Activated CD4-positive, alpha-beta T cell treated with anti-CD3 and anti-CD28 coated beads for 36 hours (primary cell): ENCODE results near the gene DOCK9. TPM values are rescaled to one million over a fixed set of nuclear protein-coding genes. Genes with fewer than 3 reads are reported as not detected.

Experiments
- ATAC-seq: fragments of 200-7000 bp; cut with Tn5 transposase; one replicate; pipeline ENCODE4 v1.10.0; 2021; ENCODE audit warnings: mild to moderate bottlenecking, moderate library complexity
- CTCF ChIA-PET: fragments of 350-600 bp; sonication (Branson Sonifier 250); formaldehyde crosslinking; loops from one replicate; lab custom pipeline; 2021; ENCODE audit warnings: antibody characterized with exemption; lab: Charles Lee
- POLR2A ChIA-PET: fragments of 350-600 bp; sonication (Branson Sonifier 250); formaldehyde crosslinking; loops from one replicate; lab custom pipeline; 2021; ENCODE audit warnings: antibody characterized with exemption, inconsistent platforms; lab: Charles Lee
- DNase-seq: peaks from one replicate; pipeline ENCODE4 v3.0.0-alpha.2; 2020
- H3K27ac Mint-ChIP-seq: one replicate; pipeline ENCODE4 v1.8.0; 2021; ENCODE audit warnings: mixed read lengths
- H3K27me3 Mint-ChIP-seq: one replicate; pipeline ENCODE4 v1.8.0; 2021; ENCODE audit warnings: mixed read lengths
- H3K36me3 Mint-ChIP-seq: one replicate; pipeline ENCODE4 v1.8.0; 2021; ENCODE audit warnings: low read depth, mixed read lengths
- H3K4me1 Mint-ChIP-seq: one replicate; pipeline ENCODE4 v1.8.0; 2021; ENCODE audit warnings: mixed read lengths
- H3K4me3 Mint-ChIP-seq: one replicate; pipeline ENCODE4 v1.8.0; 2021; ENCODE audit warnings: mild to moderate bottlenecking, moderate library complexity, mixed read lengths
- H3K9me3 Mint-ChIP-seq: one replicate; pipeline ENCODE4 v1.8.0; 2021; ENCODE audit warnings: low read depth, mixed read lengths
- intact Hi-C, 2 experiments: fragments of 100-400 bp; cut with DNase I in 1 of 2; cut with micrococcal nuclease in 1 of 2; formaldehyde crosslinking; loops; one replicate each; pipeline versions ENCODE4 v1.14.2 to v1.15.1; 2022 to 2024; cut with DNase I, micrococcal nuclease
- total RNA-seq, 2 experiments: library from RNA; stranded (reverse); gene quantifications; one replicate each; pipeline ENCODE4 v1.2.3, GENCODE V29; 2021

DOCK9 gene
- total RNA-seq, 2 experiments from 2014 or later = 36.0 to 42.6 TPM

DNA sequence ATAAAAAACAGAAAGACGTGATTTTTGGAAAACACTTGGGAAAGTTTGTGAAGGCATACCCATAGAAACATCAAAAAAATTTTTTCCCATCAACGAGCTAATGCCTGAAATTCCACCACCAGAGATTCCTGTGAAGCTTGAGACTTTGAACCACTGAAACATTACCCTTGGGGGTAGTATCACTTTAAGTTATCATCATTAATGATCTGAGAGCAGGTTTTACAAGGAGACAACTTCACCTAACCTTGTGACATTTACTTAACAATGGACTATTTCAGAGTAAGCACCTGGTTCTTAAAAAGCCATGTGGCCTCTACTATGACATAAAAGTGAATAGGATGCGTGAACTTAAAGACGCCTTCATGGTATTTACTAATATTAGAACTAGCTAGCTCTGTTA lies 51.9 kb downstream of the DOCK9 start:
- H3K9me3 Mint-ChIP-seq = no peaks in the 10 kb centered on the region
- no peaks in the 10 kb centered on the region for H3K27me3 Mint-ChIP-seq
- DNase-seq (no peak), ATAC-seq (no peak)
- POLR2A ChIA-PET = no interaction called here
- no peak overlapping the region for H3K27ac Mint-ChIP-seq
- peaks cover 29% of the 10 kb centered on the region for H3K36me3 Mint-ChIP-seq
- H3K4me1 Mint-ChIP-seq = peaks cover 14% of the 10 kb centered on the region
- CTCF ChIA-PET = no interaction called here
- no peak overlapping the region for H3K4me3 Mint-ChIP-seq
- intact Hi-C loops = no loop called here

DNA sequence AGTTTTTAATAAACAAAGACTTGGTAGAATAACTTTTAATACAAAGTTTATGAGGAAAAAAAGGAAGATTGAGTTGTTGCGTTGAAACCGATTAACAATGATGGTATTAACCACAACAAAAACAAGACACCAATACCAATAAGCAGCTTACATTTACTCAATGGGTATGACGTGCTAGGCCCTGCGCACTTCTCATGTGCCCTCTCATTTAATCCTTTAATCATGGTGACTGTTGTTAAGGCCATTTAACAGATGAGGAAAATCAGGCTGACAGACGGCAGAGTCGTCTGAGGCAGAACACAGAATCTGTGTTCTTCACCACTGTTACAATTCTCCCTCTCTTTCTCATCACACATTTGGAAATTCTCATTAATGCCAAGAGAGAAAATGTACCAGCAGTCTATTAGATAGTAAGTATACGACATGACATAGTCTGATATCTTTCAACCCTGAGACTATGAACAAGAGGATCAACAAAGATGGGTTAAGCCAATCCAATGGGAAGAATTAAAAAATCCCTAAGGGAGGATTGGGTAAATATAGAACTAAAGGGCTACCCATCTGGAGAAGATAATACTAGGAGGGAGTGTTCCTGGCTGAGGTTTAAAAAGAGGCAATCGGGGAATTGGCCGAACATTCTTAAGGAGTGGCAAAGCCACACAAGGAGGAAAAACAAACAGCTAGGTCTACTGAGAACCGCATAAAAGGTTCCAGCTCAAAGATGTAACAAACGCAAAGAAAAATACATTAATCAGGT lies 54.0 kb downstream of the DOCK9 start:
- H3K9me3 Mint-ChIP-seq = no peaks in the 10 kb centered on the region
- H3K36me3 Mint-ChIP-seq = peaks cover 37% of the 10 kb centered on the region
- no peak overlapping the region for H3K4me3 Mint-ChIP-seq
- POLR2A ChIA-PET = no interaction called here
- DNase-seq = no peak
- CTCF ChIA-PET = interaction anchor here (1.0 kb wide), 1 partner anchor 31 kb away, joined by 3 read pairs; no protein-coding TSS in a partner anchor
- intact Hi-C loops = no loop called here
- ATAC-seq = no peak
- no peaks in the 10 kb centered on the region for H3K27me3 Mint-ChIP-seq
- peaks cover 23% of the 10 kb centered on the region for H3K4me1 Mint-ChIP-seq
- no peak overlapping the region for H3K27ac Mint-ChIP-seq

DNA sequence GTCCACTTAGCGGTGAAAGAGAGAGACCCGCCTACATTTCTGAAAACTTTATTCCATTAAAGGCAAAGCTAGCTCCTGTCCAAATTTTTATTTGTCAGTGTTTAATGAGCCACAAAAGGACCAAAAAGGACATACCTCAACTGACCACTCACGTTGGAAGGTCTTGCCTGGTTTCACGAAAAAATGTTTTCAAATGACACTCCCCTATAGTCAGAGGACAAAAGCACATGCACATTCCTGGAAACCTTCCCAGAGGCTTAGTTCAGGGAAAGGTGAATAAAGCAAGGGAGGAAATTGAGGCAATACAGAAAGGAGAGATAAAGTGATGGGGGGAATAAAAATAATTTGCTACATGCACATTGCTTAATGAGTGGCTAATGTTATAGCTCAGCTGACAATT lies 55.6 kb downstream of the DOCK9 start:
- Mint-ChIP-seq H3K36me3 (peaks cover 39% of the 10 kb centered on the region), H3K4me1 (peaks cover 33% of the 10 kb centered on the region), H3K9me3 (no peaks in the 10 kb centered on the region), H3K4me3 (no peak overlapping the region), H3K27ac (no peak overlapping the region), H3K27me3 (no peaks in the 10 kb centered on the region)
- no peak for ATAC-seq
- intact Hi-C loops = no loop called here
- DNase-seq = no peak
- POLR2A ChIA-PET = no interaction called here
- CTCF ChIA-PET = no interaction called here

DNA sequence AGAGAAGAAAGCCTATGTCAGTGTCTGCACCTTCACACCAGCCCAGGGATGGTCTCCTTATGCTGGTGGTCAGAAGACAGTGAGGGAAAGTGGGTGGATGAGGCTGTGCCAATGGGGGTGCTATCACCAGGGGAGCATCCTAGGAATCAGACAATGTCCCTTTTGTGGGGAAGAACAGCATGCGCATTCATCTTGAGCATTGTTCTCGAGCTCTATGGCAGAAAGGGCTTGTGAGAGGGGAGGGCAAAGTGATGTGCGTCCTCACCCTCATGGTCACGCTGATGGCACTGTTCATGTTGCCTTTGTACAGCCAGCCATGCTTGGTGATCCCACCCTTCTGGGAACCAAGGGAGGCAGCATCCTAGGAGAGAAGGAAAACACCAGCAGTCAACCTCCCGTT lies 56.1 kb downstream of the DOCK9 start:
- Mint-ChIP-seq H3K4me3 (no peak overlapping the region), H3K27me3 (no peaks in the 10 kb centered on the region), H3K4me1 (peaks cover 33% of the 10 kb centered on the region), H3K36me3 (peaks cover 39% of the 10 kb centered on the region), H3K9me3 (no peaks in the 10 kb centered on the region), H3K27ac (no peak overlapping the region)
- POLR2A ChIA-PET = no interaction called here
- CTCF ChIA-PET = no interaction called here
- DNase-seq = no peak
- intact Hi-C loops = no loop called here
- no peak for ATAC-seq

DNA sequence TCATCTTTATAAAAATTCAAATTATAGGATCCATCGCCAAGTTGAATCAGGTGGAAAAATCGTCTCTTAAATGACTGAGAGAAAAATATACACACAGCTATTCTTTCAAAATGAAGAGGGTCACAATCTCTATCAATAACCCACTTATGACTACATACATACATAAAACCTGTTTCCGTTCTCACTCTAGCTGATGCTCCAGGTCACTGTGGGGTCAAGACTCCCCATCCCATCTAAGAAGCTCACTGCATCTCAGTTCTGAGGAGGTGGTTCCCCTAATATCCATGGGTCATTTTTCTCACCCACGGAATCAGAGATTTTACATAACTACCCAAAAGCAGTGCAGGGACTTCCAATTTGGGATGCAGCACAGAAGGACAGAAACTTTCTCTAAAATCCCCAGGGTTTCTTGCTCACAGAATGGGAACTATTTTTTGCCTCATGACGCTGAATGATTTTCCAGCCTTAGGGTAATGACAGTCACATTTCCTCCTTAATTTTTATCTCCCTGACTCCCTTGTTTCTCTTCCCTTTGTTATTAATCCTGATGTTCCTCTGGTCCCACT lies 56.8 kb downstream of the DOCK9 start:
- DNase-seq (no peak), ATAC-seq (no peak)
- H3K27me3 Mint-ChIP-seq = no peaks in the 10 kb centered on the region
- intact Hi-C loops = no loop called here
- H3K27ac Mint-ChIP-seq = no peak overlapping the region
- H3K36me3 Mint-ChIP-seq = peaks cover 43% of the 10 kb centered on the region
- ChIA-PET POLR2A (no interaction called here), CTCF (interaction anchor here (0.7 to 1.3 kb wide), 2 partner anchors 113 to 674 kb away, joined by 3 to 4 read pairs; no protein-coding TSS in a partner anchor)
- H3K9me3 Mint-ChIP-seq = no peaks in the 10 kb centered on the region
- H3K4me3 Mint-ChIP-seq = no peak overlapping the region
- H3K4me1 Mint-ChIP-seq = peaks cover 33% of the 10 kb centered on the region

DNA sequence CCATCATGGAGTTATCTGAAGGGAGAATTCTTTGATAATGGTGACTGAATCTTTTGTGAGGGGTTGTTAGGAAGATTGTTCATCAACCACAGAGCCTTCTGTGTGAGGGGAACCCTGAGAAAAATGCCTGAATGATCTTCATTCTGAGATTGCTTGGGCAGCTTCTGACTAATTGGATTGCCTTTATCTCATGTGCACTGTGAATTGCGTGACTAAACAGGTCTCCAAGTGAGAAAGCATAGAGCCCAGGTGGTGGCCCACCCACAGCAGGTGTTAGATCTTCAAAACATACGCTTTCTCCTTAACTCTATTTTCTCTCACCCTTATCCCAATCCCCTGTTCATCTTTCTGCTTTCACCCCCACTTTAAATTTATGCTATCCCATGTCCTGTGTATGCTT lies 58.3 kb downstream of the DOCK9 start:
- intact Hi-C loops = loop anchor here in 1 of 2 experiments (5.0 kb wide), 1 partner anchor 78 kb away; no protein-coding TSS in a partner anchor
- POLR2A ChIA-PET = interaction anchor here (0.6 kb wide), 4 partner anchors 30 to 682 kb away, joined by 3 to 6 read pairs (median 4); no protein-coding TSS in a partner anchor
- H3K4me1 Mint-ChIP-seq = peaks cover 41% of the 10 kb centered on the region
- H3K36me3 Mint-ChIP-seq = peaks cover 50% of the 10 kb centered on the region
- no peak overlapping the region for H3K4me3 Mint-ChIP-seq
- CTCF ChIA-PET = interaction anchor here (1.1 to 1.8 kb wide), 3 partner anchors 9 to 40 kb away, joined by 3 to 9 read pairs (median 4); no protein-coding TSS in a partner anchor
- peak overlapping the region; percentile 44 for H3K27ac Mint-ChIP-seq
- H3K9me3 Mint-ChIP-seq = no peaks in the 10 kb centered on the region
- DNase-seq (peak; percentile 63), ATAC-seq (peak; percentile 93)
- no peaks in the 10 kb centered on the region for H3K27me3 Mint-ChIP-seq

DNA sequence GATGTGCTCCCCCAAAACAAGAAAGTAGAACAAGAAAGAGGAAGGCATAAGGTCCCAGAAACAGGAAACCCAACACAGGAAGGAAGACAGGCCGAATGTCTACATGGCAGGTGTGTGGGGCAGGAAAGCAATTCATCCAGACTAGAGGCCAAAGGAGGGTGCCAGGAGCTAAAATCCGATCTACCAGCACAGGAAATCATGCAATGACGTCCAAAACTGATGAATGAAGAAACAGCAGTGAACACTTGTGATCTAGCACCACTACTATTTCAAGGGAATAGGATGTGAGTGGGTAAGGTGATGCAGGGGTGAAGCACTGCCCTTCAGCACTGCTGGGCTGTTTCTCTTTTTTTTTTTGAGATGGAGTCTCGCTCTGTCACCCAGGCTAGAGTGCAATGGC lies 59.1 kb downstream of the DOCK9 start:
- intact Hi-C loops = loop anchor here in 1 of 2 experiments (5.0 kb wide), 1 partner anchor 79 kb away; no protein-coding TSS in a partner anchor
- Mint-ChIP-seq H3K36me3 (peaks cover 55% of the 10 kb centered on the region), H3K9me3 (no peaks in the 10 kb centered on the region), H3K4me3 (no peak overlapping the region), H3K4me1 (peaks cover 44% of the 10 kb centered on the region), H3K27ac (peak overlapping the region; percentile 48), H3K27me3 (no peaks in the 10 kb centered on the region)
- no peak for DNase-seq
- ChIA-PET CTCF (interaction anchor here (0.6 to 1.8 kb wide), 3 partner anchors 8 to 58 kb away, joined by 3 to 9 read pairs (median 3); no protein-coding TSS in a partner anchor), POLR2A (interaction anchor here (0.6 kb wide), 2 partner anchors 314 to 683 kb away, joined by 3 to 6 read pairs; no protein-coding TSS in a partner anchor)
- ATAC-seq = peak; percentile 18

DNA sequence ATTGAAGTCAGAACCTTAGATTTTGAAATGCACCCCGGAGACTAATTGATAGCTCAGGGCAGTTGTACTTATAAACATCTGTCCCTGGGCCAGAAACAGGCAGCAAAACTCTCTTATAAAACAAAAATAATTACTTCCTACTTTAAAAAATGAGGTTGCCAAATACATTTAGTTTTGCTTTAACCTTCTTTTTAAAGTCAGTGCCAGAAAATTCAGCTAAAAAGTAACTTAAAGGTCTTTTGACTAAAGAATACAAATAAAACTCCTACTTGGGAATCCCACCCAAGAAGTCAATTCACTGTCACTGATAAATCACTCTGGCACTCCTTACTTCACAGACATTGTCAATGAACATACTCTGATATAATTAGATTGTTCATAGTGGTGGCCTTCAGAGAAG lies 60.7 kb downstream of the DOCK9 start:
- DNase-seq (no peak), ATAC-seq (no peak)
- H3K4me3 Mint-ChIP-seq = no peak overlapping the region
- H3K4me1 Mint-ChIP-seq = peaks cover 53% of the 10 kb centered on the region
- peaks cover 46% of the 10 kb centered on the region for H3K36me3 Mint-ChIP-seq
- ChIA-PET POLR2A (no interaction called here), CTCF (interaction anchor here (1.2 kb wide), 1 partner anchor 27 kb away, joined by 3 read pairs; no protein-coding TSS in a partner anchor)
- intact Hi-C loops = loop anchor here in 1 of 2 experiments (5.0 kb wide), 1 partner anchor 80 kb away; no protein-coding TSS in a partner anchor
- no peak overlapping the region for H3K27ac Mint-ChIP-seq
- no peaks in the 10 kb centered on the region for H3K27me3 Mint-ChIP-seq
- H3K9me3 Mint-ChIP-seq = no peaks in the 10 kb centered on the region

DNA sequence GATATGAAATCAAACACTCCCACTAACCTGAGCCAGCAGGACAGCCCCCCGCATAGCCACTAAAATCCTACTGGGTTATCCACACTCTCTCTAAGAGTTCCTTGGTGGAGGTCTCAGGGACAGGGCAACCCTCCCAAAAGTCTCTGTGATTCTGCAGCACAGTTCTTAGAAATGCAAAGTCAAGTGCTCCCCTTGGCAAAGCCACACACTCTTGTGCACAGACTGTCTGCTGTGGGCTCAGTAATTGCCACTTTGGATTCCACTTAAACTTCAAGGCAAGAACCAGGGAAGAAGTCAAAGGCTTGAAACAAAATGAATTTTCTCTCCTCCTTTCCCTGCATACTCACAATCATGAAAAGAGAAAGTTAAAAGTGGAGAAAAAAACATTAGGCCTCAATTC lies 61.5 kb downstream of the DOCK9 start:
- no peaks in the 10 kb centered on the region for H3K9me3 Mint-ChIP-seq
- intact Hi-C loops = loop anchor here in 1 of 2 experiments (5.0 kb wide), 1 partner anchor 81 kb away; no protein-coding TSS in a partner anchor
- no peak overlapping the region for H3K4me3 Mint-ChIP-seq
- peaks cover 53% of the 10 kb centered on the region for H3K4me1 Mint-ChIP-seq
- H3K27me3 Mint-ChIP-seq = no peaks in the 10 kb centered on the region
- ATAC-seq (no peak), DNase-seq (no peak)
- ChIA-PET CTCF (no interaction called here), POLR2A (no interaction called here)
- no peak overlapping the region for H3K27ac Mint-ChIP-seq
- H3K36me3 Mint-ChIP-seq = peaks cover 38% of the 10 kb centered on the region

DNA sequence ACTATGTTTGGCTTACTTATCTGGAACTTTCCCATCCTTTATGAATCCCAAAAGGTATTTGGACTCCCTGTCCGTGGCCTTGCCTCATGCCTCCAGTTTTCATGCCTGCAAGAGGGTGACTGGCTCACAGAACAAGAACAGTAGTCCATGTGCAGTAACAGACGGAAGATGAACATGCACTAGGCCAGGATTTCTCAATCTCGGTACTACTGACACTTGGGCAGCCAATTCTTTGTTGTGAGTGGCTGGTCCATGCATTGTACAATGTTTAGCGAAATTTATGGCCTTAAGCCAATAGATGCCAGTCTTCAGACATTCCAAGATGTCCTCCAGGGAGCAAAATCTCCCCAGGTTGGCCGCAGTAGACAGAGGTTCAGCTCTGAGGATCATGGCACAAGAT lies 61.9 kb downstream of the DOCK9 start:
- peaks cover 36% of the 10 kb centered on the region for H3K36me3 Mint-ChIP-seq
- DNase-seq = no peak
- CTCF ChIA-PET = interaction anchor here (0.6 kb wide), 1 partner anchor 9 kb away, joined by 4 read pairs; no protein-coding TSS in a partner anchor

DNA sequence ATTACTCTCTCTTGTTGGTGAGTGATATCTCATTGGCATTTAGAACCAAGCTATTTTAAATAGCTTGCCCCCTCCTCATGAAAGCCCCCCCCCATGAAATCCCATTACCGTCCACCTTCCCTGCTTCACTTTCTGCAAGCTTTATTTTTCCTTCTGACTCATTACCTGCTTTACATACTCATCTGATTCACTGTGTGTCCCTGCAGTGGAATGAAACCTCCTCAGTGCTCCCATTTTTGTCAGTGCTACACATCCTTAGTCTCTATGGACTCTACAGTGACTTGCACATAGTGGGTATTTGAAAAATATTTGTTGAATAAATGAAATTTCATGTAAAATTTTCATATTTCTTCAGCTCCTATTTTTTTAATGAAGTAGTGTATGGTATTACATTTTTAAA lies 62.3 kb downstream of the DOCK9 start:
- no peaks in the 10 kb centered on the region for H3K9me3 Mint-ChIP-seq
- H3K27me3 Mint-ChIP-seq = no peaks in the 10 kb centered on the region
- peaks cover 54% of the 10 kb centered on the region for H3K4me1 Mint-ChIP-seq
- ATAC-seq (no peak), DNase-seq (no peak)
- H3K4me3 Mint-ChIP-seq = no peak overlapping the region
- H3K36me3 Mint-ChIP-seq = peaks cover 37% of the 10 kb centered on the region
- intact Hi-C loops = loop anchor here in 1 of 2 experiments (5.0 kb wide), 1 partner anchor 82 kb away; no protein-coding TSS in a partner anchor
- ChIA-PET CTCF (interaction anchor here (0.6 kb wide), 1 partner anchor 8 kb away, joined by 4 read pairs; no protein-coding TSS in a partner anchor), POLR2A (no interaction called here)
- no peak overlapping the region for H3K27ac Mint-ChIP-seq

More for the DNA sequence above, 61.9 kb downstream of the DOCK9 start:
- Mint-ChIP-seq H3K9me3 (no peaks in the 10 kb centered on the region), H3K4me3 (no peak overlapping the region), H3K27me3 (no peaks in the 10 kb centered on the region), H3K27ac (no peak overlapping the region), H3K4me1 (peaks cover 54% of the 10 kb centered on the region)
- intact Hi-C loops = loop anchor here in 1 of 2 experiments (5.0 kb wide), 1 partner anchor 81 kb away; no protein-coding TSS in a partner anchor
- POLR2A ChIA-PET = no interaction called here
- ATAC-seq = no peak
